ENCODE results near the gene RHBDL2. TPM values are rescaled to one million over a fixed set of nuclear protein-coding genes. Genes with fewer than 3 reads are reported as not detected.

RHBDL2 gene
- total RNA-seq, 1 experiment from 2014 or later = 0.30 TPM

DNA sequence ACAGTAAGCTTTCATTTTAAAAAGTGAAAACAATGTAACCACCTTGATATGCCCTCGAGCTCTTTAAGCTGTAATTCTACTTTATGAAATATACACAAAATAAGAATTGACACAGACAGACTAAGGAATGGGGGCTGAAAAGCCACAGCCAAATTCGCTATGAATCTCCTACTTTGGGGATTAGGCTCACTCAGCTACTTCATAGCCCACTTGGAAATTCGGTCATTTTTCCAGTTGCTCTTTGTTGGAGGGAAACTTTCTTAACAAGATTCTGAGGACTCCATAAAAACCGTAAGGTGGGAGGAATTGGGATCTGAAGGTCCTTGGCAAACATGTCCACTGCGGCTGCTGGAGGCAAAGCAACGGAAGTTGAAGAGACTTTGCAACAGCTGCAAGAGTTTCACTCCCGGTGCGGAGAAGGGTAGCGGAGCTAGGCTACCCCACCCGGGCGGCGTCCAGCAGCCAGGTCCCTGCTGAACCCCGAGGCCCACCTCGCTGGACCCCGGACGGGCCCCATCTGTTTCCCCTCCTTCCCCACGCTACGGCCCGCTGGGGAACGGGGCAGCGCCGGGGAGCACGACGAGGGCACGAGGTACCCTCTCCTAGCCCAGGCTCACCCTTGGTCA lies 69.1 kb downstream of the RHBDL2 start:
- intact Hi-C loops (cut with micrococcal nuclease) = loop anchor here (1.0 to 2.0 kb wide), 5 partner anchors 13 to 220 kb away; partner anchors contain the start of genes NDUFS5, RHBDL2 and RRAGC
- H3K4me1 Mint-ChIP-seq (ENCODE audit: insufficient read depth, unreplicated experiment) = peaks cover 19% of the 10 kb centered on the region
- TSS peak; percentile 44 for BruUV-seq (replicated peaks)
- no peaks in the 10 kb centered on the region for H3K9me3 Mint-ChIP-seq (ENCODE audit: unreplicated experiment)
- POLR2A ChIA-PET = interaction anchor here (0.6 to 5.0 kb wide), 16 partner anchors 9 to 1358 kb away, joined by 3 to 76 read pairs (median 4); partner anchors contain the start of genes AKIRIN1, C1orf122, GJA9 and MEAF6
- H3K4me3 Mint-ChIP-seq (ENCODE audit: unreplicated experiment) = peak overlapping the region; percentile 83
- CTCF ChIA-PET = interaction anchor here (0.5 to 1.0 kb wide), 5 partner anchors 8 to 79 kb away, joined by 3 read pairs; no protein-coding TSS in a partner anchor
- H3K27me3 Mint-ChIP-seq (ENCODE audit: insufficient read depth, unreplicated experiment) = no peaks in the 10 kb centered on the region
- peak overlapping the region; percentile 17 for H3K27ac Mint-ChIP-seq (ENCODE audit: low read depth, unreplicated experiment)
- no peak for DNase-seq (ENCODE audit: unreplicated experiment)
- peaks cover 20% of the 10 kb centered on the region for H3K36me3 Mint-ChIP-seq (ENCODE audit: insufficient read depth, unreplicated experiment)
- TF ChIP-seq, protein P1, sequence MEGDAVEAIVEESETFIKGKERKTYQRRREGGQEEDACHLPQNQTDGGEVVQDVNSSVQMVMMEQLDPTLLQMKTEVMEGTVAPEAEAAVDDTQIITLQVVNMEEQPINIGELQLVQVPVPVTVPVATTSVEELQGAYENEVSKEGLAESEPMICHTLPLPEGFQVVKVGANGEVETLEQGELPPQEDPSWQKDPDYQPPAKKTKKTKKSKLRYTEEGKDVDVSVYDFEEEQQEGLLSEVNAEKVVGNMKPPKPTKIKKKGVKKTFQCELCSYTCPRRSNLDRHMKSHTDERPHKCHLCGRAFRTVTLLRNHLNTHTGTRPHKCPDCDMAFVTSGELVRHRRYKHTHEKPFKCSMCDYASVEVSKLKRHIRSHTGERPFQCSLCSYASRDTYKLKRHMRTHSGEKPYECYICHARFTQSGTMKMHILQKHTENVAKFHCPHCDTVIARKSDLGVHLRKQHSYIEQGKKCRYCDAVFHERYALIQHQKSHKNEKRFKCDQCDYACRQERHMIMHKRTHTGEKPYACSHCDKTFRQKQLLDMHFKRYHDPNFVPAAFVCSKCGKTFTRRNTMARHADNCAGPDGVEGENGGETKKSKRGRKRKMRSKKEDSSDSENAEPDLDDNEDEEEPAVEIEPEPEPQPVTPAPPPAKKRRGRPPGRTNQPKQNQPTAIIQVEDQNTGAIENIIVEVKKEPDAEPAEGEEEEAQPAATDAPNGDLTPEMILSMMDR (IDR thresholded peaks at IDR 0.05; ENCODE audit: unreplicated experiment) = no peak

DNA sequence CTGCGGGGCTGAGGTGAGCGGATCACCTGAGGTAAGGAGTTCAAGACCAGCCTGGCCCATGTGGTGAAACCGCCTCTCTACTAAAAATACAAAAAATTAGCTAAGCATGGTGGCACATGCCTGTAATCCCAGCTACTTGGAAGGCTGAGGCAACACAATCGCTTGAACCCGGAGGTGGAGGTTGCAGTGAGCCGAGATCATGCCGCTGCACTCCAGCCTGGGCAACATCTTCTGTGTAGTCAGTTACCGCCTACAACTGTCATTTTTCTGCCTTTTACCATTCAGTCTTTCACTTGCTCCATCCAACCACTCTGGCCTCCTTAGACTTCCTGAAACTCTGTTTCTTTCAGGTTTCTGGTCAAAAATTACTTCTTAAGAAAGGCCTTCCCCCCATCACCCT lies 70.6 kb downstream of the RHBDL2 start:
- ChIA-PET CTCF (interaction anchor here (0.6 kb wide), 1 partner anchor 121 kb away, joined by 4 read pairs; no protein-coding TSS in a partner anchor), POLR2A (interaction anchor here (0.6 to 5.0 kb wide), 3 partner anchors 12 to 155 kb away, joined by 3 to 76 read pairs (median 40); partner anchors contain the start of genes NDUFS5 and RRAGC)
- peaks cover 19% of the 10 kb centered on the region for H3K4me1 Mint-ChIP-seq (ENCODE audit: insufficient read depth, unreplicated experiment)

DNA sequence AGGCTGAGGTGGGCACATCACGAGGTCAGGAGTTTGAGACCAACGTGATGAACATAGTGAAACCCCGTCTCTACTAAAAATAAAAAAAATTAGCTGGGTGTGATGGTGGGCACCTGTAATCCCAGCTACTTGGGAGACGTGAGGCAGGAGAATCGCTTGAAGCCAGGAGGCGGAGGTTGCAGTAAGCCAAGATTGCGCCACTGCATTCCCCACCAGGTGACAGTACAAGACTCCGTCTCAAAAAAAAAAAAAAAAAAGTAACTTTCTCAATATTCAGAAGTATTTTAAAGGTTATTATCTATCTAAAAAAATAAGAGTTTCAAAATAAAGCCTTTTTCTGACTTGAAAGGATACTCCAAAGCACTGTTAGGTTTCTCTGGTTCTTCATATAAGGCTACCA lies 74.4 kb downstream of the RHBDL2 start:
- TF ChIP-seq, protein P1 (IDR thresholded peaks at IDR 0.05; ENCODE audit: unreplicated experiment) = no peak
- ChIA-PET POLR2A (interaction anchor here (0.6 kb wide), 1 partner anchor 1506 kb away, joined by 3 read pairs; the partner anchor contains the start of gene SMAP2), CTCF (no interaction called here)
- Mint-ChIP-seq H3K9me3 (ENCODE audit: unreplicated experiment) (no peaks in the 10 kb centered on the region), H3K4me1 (ENCODE audit: insufficient read depth, unreplicated experiment) (peaks cover 19% of the 10 kb centered on the region), H3K27me3 (ENCODE audit: insufficient read depth, unreplicated experiment) (no peaks in the 10 kb centered on the region), H3K36me3 (ENCODE audit: insufficient read depth, unreplicated experiment) (peaks cover 38% of the 10 kb centered on the region), H3K4me3 (ENCODE audit: unreplicated experiment) (no peak overlapping the region), H3K27ac (ENCODE audit: low read depth, unreplicated experiment) (no peak overlapping the region)
- DNase-seq (ENCODE audit: unreplicated experiment) = no peak
- intact Hi-C loops (cut with micrococcal nuclease) = no loop called here
- no TSS peak for BruUV-seq (replicated peaks)

More for the DNA sequence above, 70.6 kb downstream of the RHBDL2 start:
- intact Hi-C loops (cut with micrococcal nuclease) = no loop called here
- TF ChIP-seq, protein P1 (IDR thresholded peaks at IDR 0.05; ENCODE audit: unreplicated experiment) = no peak
- Mint-ChIP-seq H3K27ac (ENCODE audit: low read depth, unreplicated experiment) (peak overlapping the region; percentile 16), H3K36me3 (ENCODE audit: insufficient read depth, unreplicated experiment) (peaks cover 35% of the 10 kb centered on the region), H3K9me3 (ENCODE audit: unreplicated experiment) (no peaks in the 10 kb centered on the region), H3K27me3 (ENCODE audit: insufficient read depth, unreplicated experiment) (no peaks in the 10 kb centered on the region), H3K4me3 (ENCODE audit: unreplicated experiment) (no peak overlapping the region)
- DNase-seq (ENCODE audit: unreplicated experiment) = no peak
- BruUV-seq (replicated peaks) = no TSS peak

DNA sequence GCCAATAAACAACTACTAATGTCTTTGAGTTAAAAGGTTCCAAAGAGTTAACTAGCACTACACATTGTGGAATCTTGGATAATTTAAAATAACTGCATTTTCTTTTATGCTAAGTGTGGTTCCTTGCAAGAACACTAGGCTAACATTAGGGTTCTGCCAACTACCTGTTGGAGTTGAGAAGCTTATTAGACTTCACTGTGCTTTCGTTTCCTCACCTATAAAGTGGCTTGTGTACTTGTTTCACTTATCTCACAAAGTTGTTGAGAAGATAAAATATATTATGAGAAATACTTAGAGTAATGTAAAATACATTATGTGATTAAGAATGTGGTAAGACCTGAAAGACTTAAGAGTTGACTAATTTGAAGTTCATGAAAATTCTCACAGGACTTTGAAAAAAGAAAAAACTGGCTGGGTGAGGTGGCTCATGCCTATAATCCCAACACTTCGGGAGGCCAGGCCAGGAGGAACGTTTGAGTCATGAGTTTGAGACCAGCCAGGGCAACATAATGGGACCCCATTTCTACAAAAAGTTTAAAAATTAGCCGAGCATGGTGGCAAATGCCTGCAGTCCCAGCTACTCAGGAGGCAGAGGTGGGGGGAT lies 76.4 kb downstream of the RHBDL2 start:
- ChIA-PET POLR2A (interaction anchor here (0.7 to 1.9 kb wide), 2 partner anchors 9 to 161 kb away, joined by 3 to 4 read pairs; partner anchors contain the start of gene NDUFS5), CTCF (no interaction called here)
- intact Hi-C loops (cut with micrococcal nuclease) = no loop called here
- H3K27me3 Mint-ChIP-seq (ENCODE audit: insufficient read depth, unreplicated experiment) = no peaks in the 10 kb centered on the region
- peaks cover 40% of the 10 kb centered on the region for H3K36me3 Mint-ChIP-seq (ENCODE audit: insufficient read depth, unreplicated experiment)
- H3K4me3 Mint-ChIP-seq (ENCODE audit: unreplicated experiment) = no peak overlapping the region
- H3K9me3 Mint-ChIP-seq (ENCODE audit: unreplicated experiment) = no peaks in the 10 kb centered on the region
- TF ChIP-seq, protein P1 (IDR thresholded peaks at IDR 0.05; ENCODE audit: unreplicated experiment) = no peak
- DNase-seq (ENCODE audit: unreplicated experiment) = no peak
- BruUV-seq (replicated peaks) = no TSS peak
- peaks cover 7% of the 10 kb centered on the region for H3K4me1 Mint-ChIP-seq (ENCODE audit: insufficient read depth, unreplicated experiment)
- no peak overlapping the region for H3K27ac Mint-ChIP-seq (ENCODE audit: low read depth, unreplicated experiment)
